ENCODE measurements around the gene LRP5. TPM values are rescaled to one million over a fixed set of nuclear protein-coding genes. Genes with fewer than 3 reads are reported as not detected.
"Not testable (repeated sequence)": the region's sequence is repeated elsewhere in the genome, so short reads cannot be mapped to it uniquely, and the experiment has no call there.

LRP5 gene
- total and polyA plus RNA-seq, 7 donors, result 18.0 to 63.1 (median 28.9) TPM

DNA sequence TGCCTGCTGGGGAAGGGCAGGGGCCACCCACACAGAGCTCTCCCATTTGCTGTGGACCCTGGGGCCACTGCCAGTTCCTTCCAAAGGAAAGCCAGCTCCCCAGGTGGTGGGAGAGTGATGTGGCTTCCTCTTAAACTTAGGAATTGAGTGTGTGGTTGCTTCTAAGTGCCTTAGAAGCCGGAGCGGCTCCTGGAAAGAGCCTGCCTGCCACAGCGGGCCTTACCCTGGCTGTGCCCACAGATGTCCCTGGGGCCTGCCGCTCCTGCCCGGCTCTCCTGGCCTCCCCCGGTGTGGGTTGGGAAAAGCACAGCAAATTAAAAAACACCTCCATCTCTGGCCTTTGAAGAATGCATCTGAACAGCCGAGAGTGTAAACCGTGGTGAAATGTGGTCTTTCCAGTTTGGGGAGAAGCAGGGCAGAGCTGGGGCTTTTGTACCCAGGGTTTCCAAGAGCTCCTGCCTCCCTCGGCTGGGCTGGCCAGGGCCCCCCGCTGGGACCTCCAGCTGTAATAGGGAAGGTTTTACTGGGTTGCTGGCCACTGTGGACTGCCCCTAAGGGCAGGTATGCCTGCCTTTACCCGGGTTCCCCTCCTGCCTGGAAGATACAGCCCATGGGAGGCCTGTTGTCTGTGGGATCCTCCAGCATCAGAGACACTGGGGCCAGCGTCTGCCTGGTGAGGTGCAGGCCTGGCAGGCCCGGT is 30.2 kb downstream of the LRP5 start:
- Histone ChIP-seq H3K9me3 (no peaks in the 10 kb centered on the region), H3K36me3 (no peaks in the 10 kb centered on the region), H3K27ac (peak overlapping the region; percentile 78 to 86 (median 84)), H3K4me3 (peak overlapping the region in 1 of 4 donors; percentile 1), H3K27me3 (no peaks in the 10 kb centered on the region), H3K4me1 (peaks cover 0 to 84% (median 78%) of the 10 kb centered on the region in 4 donors)
- WGBS, 2 donors, result 32 to 62% methylated on average over 13 of the region's 13 CpGs
- DNase-seq, result no peak
- intact Hi-C loops (cut with DNase I), result no loop called here
- TF ChIP-seq POLR2AphosphoS5 (IDR thresholded peaks at IDR 0.05) (no peak), POLR2A (IDR thresholded peaks at IDR 0.05) (no peak), EP300 (IDR thresholded peaks at IDR 0.05) (no peak)
- TF ChIP-seq, protein P1, sequence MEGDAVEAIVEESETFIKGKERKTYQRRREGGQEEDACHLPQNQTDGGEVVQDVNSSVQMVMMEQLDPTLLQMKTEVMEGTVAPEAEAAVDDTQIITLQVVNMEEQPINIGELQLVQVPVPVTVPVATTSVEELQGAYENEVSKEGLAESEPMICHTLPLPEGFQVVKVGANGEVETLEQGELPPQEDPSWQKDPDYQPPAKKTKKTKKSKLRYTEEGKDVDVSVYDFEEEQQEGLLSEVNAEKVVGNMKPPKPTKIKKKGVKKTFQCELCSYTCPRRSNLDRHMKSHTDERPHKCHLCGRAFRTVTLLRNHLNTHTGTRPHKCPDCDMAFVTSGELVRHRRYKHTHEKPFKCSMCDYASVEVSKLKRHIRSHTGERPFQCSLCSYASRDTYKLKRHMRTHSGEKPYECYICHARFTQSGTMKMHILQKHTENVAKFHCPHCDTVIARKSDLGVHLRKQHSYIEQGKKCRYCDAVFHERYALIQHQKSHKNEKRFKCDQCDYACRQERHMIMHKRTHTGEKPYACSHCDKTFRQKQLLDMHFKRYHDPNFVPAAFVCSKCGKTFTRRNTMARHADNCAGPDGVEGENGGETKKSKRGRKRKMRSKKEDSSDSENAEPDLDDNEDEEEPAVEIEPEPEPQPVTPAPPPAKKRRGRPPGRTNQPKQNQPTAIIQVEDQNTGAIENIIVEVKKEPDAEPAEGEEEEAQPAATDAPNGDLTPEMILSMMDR (IDR thresholded peaks at IDR 0.05), result no peak

DNA sequence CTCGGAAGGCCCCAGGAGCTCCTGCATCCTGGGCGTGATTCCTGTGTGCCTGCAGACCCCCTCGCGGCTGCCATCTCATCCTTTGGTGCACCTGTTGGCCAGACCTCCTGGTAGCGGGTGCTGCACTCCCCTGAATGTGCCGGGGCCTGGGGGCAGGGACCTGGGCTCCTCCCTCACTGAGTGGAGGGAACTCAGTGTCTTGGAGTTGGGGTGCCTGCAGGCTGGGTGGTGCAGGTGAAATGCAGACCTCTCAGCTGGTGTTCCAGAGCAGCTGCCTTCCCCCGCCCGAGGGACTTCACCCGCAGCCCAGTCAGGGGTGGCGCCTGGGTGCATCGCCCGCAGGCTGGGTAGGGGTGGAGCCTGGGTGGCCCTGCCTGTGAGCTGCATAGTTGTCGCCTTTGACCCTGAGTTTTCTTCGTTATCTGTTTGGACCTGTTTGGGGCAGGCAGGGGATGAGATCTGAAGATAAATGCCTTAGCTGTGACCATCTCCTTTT is 31.4 kb downstream of the LRP5 start:
- no peak for DNase-seq
- Histone ChIP-seq H3K9me3 (no peaks in the 10 kb centered on the region), H3K27me3 (no peaks in the 10 kb centered on the region), H3K27ac (peak overlapping the region; percentile 78 to 86 (median 84)), H3K4me1 (peaks cover 0 to 75% (median 69%) of the 10 kb centered on the region in 4 donors), H3K36me3 (no peaks in the 10 kb centered on the region), H3K4me3 (no peak overlapping the region)
- intact Hi-C loops (cut with DNase I), result no loop called here
- TF ChIP-seq, protein P1 (IDR thresholded peaks at IDR 0.05), result no peak
- TF ChIP-seq POLR2AphosphoS5 (IDR thresholded peaks at IDR 0.05) (no peak), POLR2A (IDR thresholded peaks at IDR 0.05) (no peak), EP300 (IDR thresholded peaks at IDR 0.05) (no peak)
- 40 to 65% methylated on average over 14 of the region's 14 CpGs for WGBS, 2 donors

DNA sequence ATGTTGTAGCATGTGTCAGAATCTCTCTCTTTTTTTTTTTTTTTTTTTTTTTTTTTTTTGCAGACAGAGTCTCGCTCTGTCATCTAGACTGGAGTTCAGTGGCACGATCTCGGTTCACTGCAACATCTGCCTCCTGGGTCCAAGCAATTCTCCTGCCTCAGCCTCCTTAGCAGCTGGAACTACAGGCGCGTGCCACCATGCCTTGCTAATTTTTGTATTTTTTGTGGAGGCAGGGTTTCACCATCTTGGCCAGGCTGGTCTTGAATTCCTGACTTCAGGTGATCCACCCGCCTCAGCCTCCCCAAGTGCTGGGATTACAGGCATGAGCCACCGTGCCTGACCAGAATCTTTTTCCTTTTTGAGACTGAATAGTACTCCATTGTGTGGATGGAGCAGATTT is 32.4 kb downstream of the LRP5 start:
- DNase-seq; H3K36me3 ChIP-seq; H3K27me3 ChIP-seq; intact Hi-C loops (cut with DNase I); H3K4me3 ChIP-seq; H3K9me3 ChIP-seq: not testable (repeated sequence)
- Histone ChIP-seq H3K4me1 (peaks cover 0 to 74% (median 68%) of the 10 kb centered on the region in 4 donors), H3K27ac (peak overlapping the region in 3 of 4 donors; percentile 78 to 86 (median 83))
- 97% methylated on average over 7 of the region's 7 CpGs for WGBS, 2 donors

DNA sequence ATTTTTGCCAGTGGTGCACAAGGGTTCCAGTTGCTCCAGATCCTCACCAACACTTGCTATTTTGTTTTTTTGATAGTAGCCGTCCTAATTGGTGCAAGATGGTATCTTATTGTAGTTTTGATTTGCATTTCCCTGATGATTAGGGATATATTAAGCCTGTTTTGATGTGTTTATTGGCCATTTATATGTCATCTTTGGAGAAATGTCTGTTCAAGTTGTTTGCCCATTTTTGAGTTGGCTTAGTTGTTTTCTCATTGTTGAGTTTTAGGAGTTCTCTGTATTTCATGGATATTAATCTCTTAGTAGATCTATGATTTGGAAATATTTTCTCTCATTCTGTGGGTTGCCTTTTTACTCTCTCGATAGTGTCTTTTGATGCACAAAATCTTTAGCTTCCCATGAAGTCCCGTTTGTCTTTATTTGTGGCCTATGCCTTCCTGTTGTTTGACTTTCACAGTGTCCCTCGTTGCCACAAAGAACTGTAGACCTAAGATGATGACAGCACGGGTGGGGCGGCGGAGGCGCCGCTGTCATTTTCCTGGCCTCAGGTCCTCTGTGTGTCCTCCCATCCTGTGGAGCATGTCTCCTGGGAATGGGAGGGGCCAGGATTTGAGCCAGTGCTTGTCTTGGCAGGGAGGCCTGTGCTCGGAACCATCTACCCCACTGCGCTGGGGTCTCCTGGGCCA is 33.5 kb downstream of the LRP5 start:
- Histone ChIP-seq H3K4me3 (no peak overlapping the region), H3K27ac (peak overlapping the region; percentile 45 to 60 (median 54)), H3K27me3 (no peaks in the 10 kb centered on the region), H3K9me3 (no peaks in the 10 kb centered on the region), H3K36me3 (no peaks in the 10 kb centered on the region), H3K4me1 (peaks cover 0 to 78% (median 77%) of the 10 kb centered on the region in 4 donors)
- WGBS, 2 donors, result 82 to 88% methylated on average over 11 of the region's 11 CpGs
- TF ChIP-seq EP300 (IDR thresholded peaks at IDR 0.05) (no peak), POLR2A (IDR thresholded peaks at IDR 0.05) (no peak), POLR2AphosphoS5 (IDR thresholded peaks at IDR 0.05) (no peak)
- TF ChIP-seq, protein P1 (IDR thresholded peaks at IDR 0.05), result no peak
- intact Hi-C loops (cut with DNase I), result no loop called here
- no peak for DNase-seq

DNA sequence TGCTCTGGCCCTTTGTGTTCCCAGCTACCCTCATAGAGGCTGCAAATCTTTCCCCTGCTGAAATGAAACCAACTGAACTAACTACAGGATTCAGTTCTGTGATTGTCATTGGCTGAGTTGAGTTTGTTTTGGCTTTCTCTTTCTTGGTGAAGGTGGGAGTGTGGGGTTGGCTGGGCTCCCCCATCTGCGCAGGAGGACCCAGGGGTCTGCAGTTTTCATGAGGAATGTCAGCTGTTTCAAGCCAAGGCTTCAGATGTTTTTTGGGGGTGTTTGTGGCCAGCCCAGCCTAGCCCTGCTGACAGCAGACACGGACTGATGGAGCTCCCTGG is 34.0 kb downstream of the LRP5 start:
- DNase-seq, result no peak
- Histone ChIP-seq H3K27me3 (no peaks in the 10 kb centered on the region), H3K4me1 (peaks cover 0 to 78% (median 77%) of the 10 kb centered on the region in 4 donors), H3K4me3 (no peak overlapping the region), H3K36me3 (no peaks in the 10 kb centered on the region), H3K27ac (peak overlapping the region; percentile 45 to 60 (median 54)), H3K9me3 (no peaks in the 10 kb centered on the region)
- 77 to 95% methylated on average over 2 of the region's 2 CpGs for WGBS, 2 donors
- intact Hi-C loops (cut with DNase I), result no loop called here
- TF ChIP-seq, protein P1 (IDR thresholded peaks at IDR 0.05), result no peak
- no peak for TF ChIP-seq POLR2AphosphoS5 (IDR thresholded peaks at IDR 0.05)
- no peak for TF ChIP-seq POLR2A (IDR thresholded peaks at IDR 0.05)
- TF ChIP-seq EP300 (IDR thresholded peaks at IDR 0.05), result no peak
